Calu3 (cell line): Measurements from ENCODE around the gene SEL1L3. TPM values are rescaled to one million over a fixed set of nuclear protein-coding genes. Genes with fewer than 3 reads are reported as not detected.

ENCODE experiments used
- BruUV-seq: library from RNA; stranded (reverse); fragments of 400-500 nt; replicated peaks from 2 replicates; lab custom pipeline; 2021; lab: Mats Ljungman, UMichigan
- CTCF ChIA-PET: fragments of 300-600 bp; sonication (Branson Sonifier 250); formaldehyde crosslinking; loops from one replicate; lab custom pipeline; 2022; ENCODE audit warnings: antibody characterized with exemption; lab: Charles Lee
- DNase-seq: peaks from one replicate; pipeline ENCODE4 v3.0.0; 2022
- H3K27ac Mint-ChIP-seq: one replicate; pipeline ENCODE4 v1.8.0; 2022; ENCODE audit warnings: mixed read lengths; ENCODE audit not compliant: unreplicated experiment
- H3K27me3 Mint-ChIP-seq: one replicate; pipeline ENCODE4 v1.8.0; 2022; ENCODE audit warnings: mixed read lengths; ENCODE audit not compliant: unreplicated experiment
- H3K36me3 Mint-ChIP-seq: one replicate; pipeline ENCODE4 v1.8.0; 2022; ENCODE audit warnings: mild to moderate bottlenecking, moderate library complexity, mixed read lengths; ENCODE audit not compliant: insufficient read depth, unreplicated experiment
- H3K4me1 Mint-ChIP-seq: one replicate; pipeline ENCODE4 v1.8.0; 2022; ENCODE audit warnings: mild to moderate bottlenecking, low read depth, mixed read lengths; ENCODE audit not compliant: unreplicated experiment
- H3K4me3 Mint-ChIP-seq: one replicate; pipeline ENCODE4 v1.8.0; 2022; ENCODE audit warnings: mild to moderate bottlenecking, low read depth, moderate library complexity, mixed read lengths; ENCODE audit not compliant: unreplicated experiment
- H3K9me3 Mint-ChIP-seq: one replicate; pipeline ENCODE4 v1.8.0; 2022; ENCODE audit warnings: low read depth, mixed read lengths; ENCODE audit not compliant: unreplicated experiment
- CTCF ChIP-seq: fragments of 200-600 bp; IDR thresholded peaks from one replicate; pipeline ENCODE4 v1.8.0; 2022; ENCODE audit warnings: antibody characterized with exemption; ENCODE audit not compliant: unreplicated experiment
- intact Hi-C: fragments of 100-400 bp; cut with micrococcal nuclease; formaldehyde crosslinking; loops from one replicate; pipeline ENCODE4 v1.10.0; 2022; ENCODE audit not compliant: unreplicated experiment
- total RNA-seq: library from RNA; stranded (reverse); gene quantifications from 2 replicates; pipeline ENCODE4 v1.2.3, GENCODE V29; 2022

Gene SEL1L3
- total RNA-seq, 1 experiment from 2014 or later, result 120 TPM

DNA sequence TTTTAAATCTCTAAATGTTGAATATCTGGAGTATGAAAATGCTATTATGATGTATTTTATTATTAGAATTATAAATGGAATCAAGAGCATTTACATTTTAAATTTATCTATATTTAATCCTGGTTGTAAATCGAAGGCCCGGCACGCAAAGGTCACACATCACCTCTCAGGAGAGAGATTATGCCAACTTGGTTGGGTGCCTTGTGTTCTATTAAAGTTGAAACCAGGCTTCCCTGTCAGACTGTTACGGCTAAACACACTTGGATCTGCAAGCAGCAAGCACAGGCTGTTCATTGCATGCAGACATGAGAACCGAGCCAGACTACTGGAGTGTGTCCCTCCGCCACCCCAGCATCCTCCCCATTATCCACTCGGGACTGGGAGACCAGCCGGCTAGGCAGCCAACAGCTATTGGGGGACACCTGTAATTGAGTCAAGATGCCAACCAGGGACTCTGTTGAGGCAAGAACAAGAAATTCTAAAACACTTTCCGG is 16.4 kb upstream of the SEL1L3 start:
- Mint-ChIP-seq H3K27me3 (no peaks in the 10 kb centered on the region), H3K9me3 (no peaks in the 10 kb centered on the region), H3K27ac (no peak overlapping the region), H3K4me1 (peaks cover 10% of the 10 kb centered on the region), H3K36me3 (no peaks in the 10 kb centered on the region), H3K4me3 (no peak overlapping the region)
- CTCF ChIA-PET, result no interaction called here
- no TSS peak for BruUV-seq
- DNase-seq, result no peak
- no peak for TF ChIP-seq CTCF
- intact Hi-C loops, result no loop called here

DNA sequence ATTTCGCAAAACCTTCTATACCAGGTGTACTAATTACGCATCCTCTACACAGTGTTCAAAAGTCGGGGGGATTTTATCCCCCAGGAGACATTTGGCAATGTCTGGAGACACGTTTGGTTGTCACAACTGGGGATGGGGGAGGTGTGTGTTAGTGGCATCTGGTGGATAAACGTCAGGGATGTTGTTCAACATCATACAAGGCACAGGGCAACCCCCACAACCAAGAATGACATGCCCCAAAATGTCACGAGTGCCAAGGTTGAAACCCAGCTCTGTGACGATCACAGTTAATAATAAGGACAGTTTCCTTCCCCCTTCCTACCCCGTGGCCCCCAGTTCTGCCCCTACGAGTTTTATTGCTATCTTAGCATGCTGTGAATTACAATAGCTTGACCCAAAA is 15.9 kb upstream of the SEL1L3 start:
- TF ChIP-seq CTCF, result no peak
- Mint-ChIP-seq H3K9me3 (no peaks in the 10 kb centered on the region), H3K4me1 (peaks cover 10% of the 10 kb centered on the region), H3K27me3 (no peaks in the 10 kb centered on the region), H3K27ac (no peak overlapping the region), H3K4me3 (no peak overlapping the region), H3K36me3 (no peaks in the 10 kb centered on the region)
- CTCF ChIA-PET, result no interaction called here
- intact Hi-C loops, result no loop called here
- no TSS peak for BruUV-seq
- DNase-seq, result no peak

DNA sequence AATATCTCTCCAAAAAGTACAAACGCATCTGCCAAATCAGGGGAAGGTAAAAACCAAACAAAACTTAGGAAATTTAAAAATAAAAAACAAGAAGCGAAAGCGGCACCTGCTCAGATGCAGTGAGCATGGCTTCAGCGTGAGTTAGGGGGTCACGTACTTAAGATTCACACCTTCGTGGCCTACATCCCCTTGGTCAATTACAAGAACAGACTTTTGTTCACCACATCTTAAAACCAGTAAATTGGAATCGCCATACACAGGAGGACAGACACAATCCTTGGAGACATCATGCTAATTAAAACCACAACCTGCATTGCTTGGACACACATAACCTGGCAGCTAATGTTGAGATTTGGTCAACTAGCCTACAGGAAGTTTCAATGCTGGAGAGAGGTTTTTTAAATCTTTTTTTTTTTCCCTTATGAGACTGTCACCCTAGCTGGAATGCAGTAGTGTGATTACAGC is 12.5 kb upstream of the SEL1L3 start:
- H3K4me3 Mint-ChIP-seq, result no peak overlapping the region
- no peak for DNase-seq
- H3K27me3 Mint-ChIP-seq, result no peaks in the 10 kb centered on the region
- no peaks in the 10 kb centered on the region for H3K9me3 Mint-ChIP-seq
- BruUV-seq, result no TSS peak
- H3K27ac Mint-ChIP-seq, result no peak overlapping the region
- CTCF ChIA-PET, result interaction anchor here (0.9 kb wide), 1 partner anchor 9 kb away, joined by 4 read pairs; no protein-coding TSS in a partner anchor
- intact Hi-C loops, result no loop called here
- no peaks in the 10 kb centered on the region for H3K36me3 Mint-ChIP-seq
- TF ChIP-seq CTCF, result no peak
- H3K4me1 Mint-ChIP-seq, result peaks cover 22% of the 10 kb centered on the region

- no TSS peak for BruUV-seq
- H3K4me1 Mint-ChIP-seq, result peaks cover 22% of the 10 kb centered on the region
- H3K27ac Mint-ChIP-seq, result peak overlapping the region; percentile 11
- no peak overlapping the region for H3K4me3 Mint-ChIP-seq
- H3K9me3 Mint-ChIP-seq, result no peaks in the 10 kb centered on the region
- H3K27me3 Mint-ChIP-seq, result no peaks in the 10 kb centered on the region
- intact Hi-C loops, result no loop called here
- TF ChIP-seq CTCF, result no peak
- CTCF ChIA-PET, result no interaction called here
- no peak for DNase-seq
- no peaks in the 10 kb centered on the region for H3K36me3 Mint-ChIP-seq
These were observed 11.9 kb upstream of the SEL1L3 start for GRCh38 chr4:25874655-25875054.
